GM19452 (cell line): ENCODE measurements around the gene RAB11FIP4.

Experiments
- ATAC-seq: cut with Tn5 transposase; IDR thresholded peaks from one replicate; pipeline ENCODE4 v1.9.1; 2021; ENCODE audit not compliant: unreplicated experiment

RAB11FIP4 gene

GRCh38 chr17:31480904-31481782, 89.7 kb downstream of the RAB11FIP4 start:
- no peak for ATAC-seq

DNA sequence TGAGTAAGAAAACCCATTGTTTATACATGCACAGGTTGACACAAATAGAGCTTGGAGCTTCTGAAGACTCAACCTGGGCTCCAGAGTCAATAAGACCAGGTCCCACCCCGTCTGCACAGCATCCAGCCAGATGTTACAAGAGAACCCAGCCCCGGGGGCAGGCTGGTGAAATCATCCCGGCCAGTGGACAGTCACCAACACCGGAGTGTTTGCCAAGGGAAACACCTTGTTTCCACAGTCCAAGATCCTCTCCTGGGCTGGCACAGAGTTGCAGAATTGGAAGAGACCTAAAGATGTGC, 90.3 kb downstream of the RAB11FIP4 start:
- no peak for ATAC-seq

DNA sequence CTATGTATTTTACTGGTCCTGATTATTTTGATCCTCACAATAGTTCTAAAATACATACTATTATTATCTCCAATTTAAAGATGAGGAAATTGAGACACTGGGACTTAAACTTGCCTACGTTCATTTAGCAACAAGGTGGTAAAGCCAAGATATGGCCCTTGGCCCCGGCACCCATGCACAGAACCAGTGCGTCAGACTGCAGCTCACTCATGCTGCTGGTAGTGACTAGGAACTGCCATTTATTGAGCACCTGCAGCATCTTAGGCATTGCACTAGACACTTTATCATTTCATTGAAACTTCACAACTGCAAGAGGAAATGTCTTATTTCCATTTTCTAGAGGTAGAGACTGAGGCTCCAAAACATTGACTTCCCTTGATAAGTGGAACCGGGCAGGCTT, 93.3 kb downstream of the RAB11FIP4 start:
- ATAC-seq = no peak

- ATAC-seq = no peak
These were observed 95.0 kb downstream of the RAB11FIP4 start for GRCh38 chr17:31486351-31487062.

- no peak for ATAC-seq
These were observed 95.7 kb downstream of the RAB11FIP4 start for GRCh38 chr17:31487063-31487647.

DNA sequence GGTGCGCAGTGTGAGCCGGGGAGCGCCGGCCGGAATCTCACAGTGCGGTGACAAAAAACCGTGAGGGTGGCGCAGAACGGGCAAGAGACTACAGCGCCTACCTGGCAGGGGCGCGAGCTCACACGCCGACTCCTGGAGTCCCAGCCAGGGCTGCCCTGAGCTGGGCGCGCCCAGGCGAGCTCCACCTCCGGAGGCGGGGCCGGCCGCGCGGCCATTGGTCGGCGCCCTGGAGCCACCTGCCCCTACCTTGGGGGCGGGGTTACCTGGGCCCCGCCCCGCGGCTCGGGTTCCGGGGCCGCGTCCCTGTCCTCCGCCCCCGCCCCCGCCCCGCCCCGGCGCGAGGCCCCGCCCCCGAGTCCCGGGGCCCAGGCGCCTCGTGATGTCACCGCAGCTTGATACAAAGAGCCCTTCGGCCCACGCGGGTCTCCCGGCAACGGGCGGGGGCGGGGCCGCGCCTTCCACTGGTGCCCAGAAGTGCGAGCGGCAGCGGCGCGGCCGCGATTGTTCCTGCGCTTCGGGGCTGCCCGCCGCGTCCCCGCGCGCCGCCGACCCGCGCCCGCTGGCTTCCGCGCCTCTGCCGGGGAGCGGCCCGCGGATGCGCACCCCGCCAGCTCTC, 96.3 kb downstream of the RAB11FIP4 start:
- peak; percentile 56 for ATAC-seq

DNA sequence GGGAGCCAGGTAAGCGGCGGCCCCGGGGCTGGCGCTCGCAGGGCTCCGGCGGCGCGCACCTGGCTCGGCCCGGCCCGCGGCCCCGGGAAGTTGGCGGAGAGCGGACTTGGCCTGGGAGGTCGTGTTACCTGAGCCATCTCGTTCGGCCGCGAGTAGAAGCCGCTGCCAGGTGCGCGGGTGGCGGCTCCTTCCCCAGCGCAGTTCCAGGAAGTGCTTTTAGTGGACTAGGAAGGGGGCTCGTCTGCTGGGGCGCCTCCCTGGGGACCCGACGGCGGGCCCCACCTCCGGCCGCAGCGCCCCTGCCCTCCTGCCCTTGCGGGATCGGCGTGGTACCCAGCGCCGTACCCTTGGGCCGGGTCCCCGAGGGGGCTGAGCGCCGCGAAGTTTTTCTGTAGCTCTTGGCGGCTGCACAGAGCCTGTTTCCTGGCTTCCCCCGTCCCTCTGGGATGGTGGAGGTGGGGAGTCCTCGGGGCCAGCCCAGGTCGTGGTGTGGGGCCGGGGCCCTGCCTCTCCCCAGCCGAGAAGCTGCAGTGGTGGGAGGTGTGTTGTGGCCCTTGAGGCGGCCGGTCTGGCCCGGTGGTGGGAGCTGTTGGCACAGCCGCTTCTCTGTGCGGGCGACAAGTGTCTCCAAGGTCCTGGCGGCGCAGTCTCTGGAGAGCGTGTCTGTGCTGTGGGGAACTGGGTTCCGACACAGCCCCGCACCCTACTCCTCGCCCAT, 96.9 kb downstream of the RAB11FIP4 start:
- peak; percentile 11 for ATAC-seq

- ATAC-seq = no peak
These were observed 97.5 kb downstream of the RAB11FIP4 start for GRCh38 chr17:31488982-31489294.

- ATAC-seq = no peak
These were observed 98.0 kb downstream of the RAB11FIP4 start for GRCh38 chr17:31489295-31490018.

DNA sequence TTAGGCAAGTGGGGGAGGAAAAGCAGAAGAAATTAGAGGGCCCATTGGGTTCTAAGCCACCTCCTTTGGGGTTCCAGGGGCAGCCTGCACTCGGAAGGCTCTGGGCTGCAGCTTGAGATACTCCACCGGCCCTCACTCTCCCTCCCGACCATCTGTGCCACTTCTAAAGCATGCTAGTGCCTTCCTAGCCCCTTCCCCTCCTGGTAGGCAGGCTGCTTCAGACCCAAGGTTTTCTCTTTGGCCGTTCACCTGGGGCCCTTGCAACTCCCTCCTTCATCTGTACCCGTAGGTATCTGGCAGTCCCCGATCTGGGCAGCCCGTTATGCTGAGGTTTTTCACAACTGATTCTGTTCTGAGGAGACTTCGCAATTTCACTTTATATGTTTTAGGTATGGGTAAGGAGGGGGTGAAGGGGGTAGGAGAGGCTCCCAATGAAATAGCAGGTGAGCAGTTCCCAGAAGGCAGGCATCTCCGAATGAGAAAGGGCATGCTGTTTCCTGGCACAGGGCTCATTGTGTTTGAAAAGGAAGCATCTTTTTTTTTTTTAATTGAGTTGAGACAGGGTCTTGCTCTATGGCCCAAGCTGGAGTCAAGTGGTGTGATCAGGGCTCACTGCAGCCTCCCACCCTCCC, 98.7 kb downstream of the RAB11FIP4 start:
- ATAC-seq = no peak

GRCh38 chr17:31490671-31491375, 99.3 kb downstream of the RAB11FIP4 start:
- ATAC-seq = no peak

DNA sequence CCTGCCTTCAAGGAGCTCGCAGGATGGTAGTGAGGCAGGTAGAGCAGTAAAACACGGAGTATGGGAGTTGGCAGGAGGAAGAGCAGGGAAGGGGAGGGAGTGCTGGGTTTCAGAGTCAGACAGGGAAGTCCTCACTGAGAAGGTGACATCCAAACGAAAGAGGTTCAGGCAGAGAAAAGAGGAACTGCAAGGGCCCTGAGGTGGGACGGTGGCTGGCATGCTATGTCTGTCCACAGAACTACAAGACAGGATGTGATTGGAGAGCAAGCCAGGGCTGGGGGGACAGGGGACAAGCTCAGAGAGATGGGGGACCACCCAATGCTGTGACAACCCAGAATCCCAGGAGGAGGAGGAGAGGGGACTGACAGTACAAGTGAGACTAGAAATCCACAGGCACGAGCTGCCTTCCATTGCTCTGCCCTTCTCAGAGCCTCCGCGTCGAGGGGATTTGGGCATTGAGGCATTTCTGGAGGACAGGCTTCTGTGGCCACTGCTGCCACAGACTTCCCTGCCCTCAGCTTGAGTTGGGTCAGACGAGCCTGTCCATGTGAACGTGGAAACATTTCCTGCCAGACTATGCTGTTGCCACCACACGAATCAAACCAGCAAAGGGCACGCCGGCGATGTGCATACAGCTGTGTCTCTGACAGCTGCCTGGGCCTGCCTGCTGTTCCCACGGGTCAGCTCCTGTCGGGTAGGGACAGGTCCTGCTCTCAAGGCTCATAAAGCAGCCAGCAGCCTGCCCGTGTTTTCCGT, 100.1 kb downstream of the RAB11FIP4 start:
- no peak for ATAC-seq

- ATAC-seq = no peak
These were observed 100.7 kb downstream of the RAB11FIP4 start for GRCh38 chr17:31492206-31492605.

GRCh38 chr17:31492880-31493655, 101.6 kb downstream of the RAB11FIP4 start:
- ATAC-seq = no peak

GRCh38 chr17:31493656-31494155, 102.2 kb downstream of the RAB11FIP4 start:
- ATAC-seq = no peak

DNA sequence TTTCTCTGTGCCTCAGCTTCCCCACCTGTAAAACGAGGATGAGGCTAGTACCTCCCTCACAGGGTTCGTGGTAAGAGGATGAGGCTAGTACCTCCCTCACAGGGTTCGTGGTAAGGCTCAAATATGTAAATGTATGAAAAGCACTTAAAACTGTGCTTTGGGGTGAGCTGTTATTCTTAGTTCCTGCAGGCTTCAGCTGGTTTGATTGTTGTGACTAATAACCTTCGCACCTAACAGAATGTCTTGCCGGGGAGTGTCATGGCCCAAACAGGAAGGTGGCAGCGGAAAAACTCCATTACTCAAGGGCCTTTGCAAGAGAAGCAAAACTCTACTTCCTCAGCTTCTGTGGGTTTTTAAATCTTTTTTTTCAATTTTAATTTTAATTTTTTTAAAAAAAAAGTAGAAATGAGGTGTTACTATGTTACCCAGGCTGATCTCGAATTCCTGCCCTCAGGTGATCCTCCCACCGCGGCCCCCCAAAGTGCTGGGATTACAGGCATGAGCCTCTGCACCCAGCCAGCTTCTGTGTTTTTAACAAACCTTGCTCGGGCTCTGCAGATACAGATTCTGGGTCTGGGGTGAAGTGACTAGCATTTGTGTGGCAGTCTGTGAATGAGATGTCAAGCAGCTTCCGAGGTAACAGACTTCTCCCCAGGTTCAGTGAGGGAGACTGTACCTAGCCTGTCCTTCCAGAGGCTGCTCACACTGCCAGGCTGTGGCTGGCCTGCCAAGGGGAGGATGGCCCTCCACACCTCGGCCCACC, 103.0 kb downstream of the RAB11FIP4 start:
- ATAC-seq = peak; percentile 51
